ENCODE results near the gene DNASE2.
"Not testable (repeated sequence)": the region's sequence is repeated elsewhere in the genome, so short reads cannot be mapped to it uniquely, and the experiment has no call there.

Gene DNASE2, protein sequence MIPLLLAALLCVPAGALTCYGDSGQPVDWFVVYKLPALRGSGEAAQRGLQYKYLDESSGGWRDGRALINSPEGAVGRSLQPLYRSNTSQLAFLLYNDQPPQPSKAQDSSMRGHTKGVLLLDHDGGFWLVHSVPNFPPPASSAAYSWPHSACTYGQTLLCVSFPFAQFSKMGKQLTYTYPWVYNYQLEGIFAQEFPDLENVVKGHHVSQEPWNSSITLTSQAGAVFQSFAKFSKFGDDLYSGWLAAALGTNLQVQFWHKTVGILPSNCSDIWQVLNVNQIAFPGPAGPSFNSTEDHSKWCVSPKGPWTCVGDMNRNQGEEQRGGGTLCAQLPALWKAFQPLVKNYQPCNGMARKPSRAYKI

GRCh38 chr19:12881172-12881808 is at the start of gene DNASE2:
TSS of gene DNASE2 (minus strand) at chr19:12881449. CDS start at chr19:12881375, 74 bp downstream.
- DNase-seq (ENCODE audit: low spot score): peak; percentile 97

- no peak for DNase-seq (ENCODE audit: low spot score)
Measured at GRCh38 chr19:12930002-12930645, 48.9 kb upstream of the DNASE2 start.

DNA sequence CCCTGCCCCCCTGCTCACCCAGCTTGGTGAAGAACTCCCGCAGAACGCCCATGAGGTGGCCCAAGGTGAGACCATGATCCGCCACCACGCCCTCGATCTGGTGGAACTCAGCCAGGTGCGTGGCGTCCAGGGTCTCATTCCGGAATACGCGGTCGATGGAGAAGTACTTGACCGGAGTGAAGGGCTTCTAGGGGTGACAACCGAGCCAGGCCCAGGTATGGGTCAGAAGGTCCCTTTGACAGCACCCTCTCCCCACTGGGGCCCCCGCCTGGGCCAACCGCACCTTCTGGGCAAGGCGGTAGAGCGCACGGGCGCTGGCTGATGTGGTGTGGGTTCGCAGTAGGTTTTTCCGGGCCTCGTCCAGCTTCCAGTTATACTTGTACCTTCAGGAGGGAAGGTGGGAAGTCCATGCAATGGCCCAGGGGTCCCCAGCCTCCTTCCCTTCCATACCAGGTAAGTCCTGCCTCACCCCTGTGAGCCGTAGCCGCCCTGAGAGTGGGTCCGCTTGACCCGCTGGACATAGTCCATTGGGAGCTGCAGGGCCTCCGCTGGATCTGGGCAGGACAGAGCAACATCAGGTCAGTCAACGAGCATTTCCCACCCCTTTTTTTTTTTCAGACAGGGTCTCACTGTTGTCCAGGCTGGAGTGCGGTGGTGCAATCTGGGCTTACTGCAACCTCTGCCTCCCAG is 43.5 kb upstream of the DNASE2 start:
- no peak for DNase-seq (ENCODE audit: low spot score)

DNA sequence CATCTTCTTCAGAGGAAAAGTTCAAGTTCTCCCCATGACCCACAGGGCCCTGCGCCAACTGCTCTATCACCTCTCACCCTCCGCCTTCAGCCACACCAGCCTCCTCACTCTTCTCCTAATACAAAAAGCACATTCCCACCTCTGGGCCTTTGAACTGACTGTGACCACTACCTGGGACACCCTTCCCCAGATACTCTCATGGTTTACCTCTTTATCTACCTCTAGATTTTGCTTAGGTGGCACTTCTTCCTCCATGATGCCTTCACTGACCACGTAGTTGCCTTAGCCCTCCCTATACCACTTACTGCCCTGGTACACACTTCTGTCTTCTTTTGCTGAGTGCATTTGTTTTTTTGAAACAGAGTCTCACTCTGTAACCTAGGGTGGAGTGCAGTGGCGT is 41.7 kb upstream of the DNASE2 start:
- no peak for DNase-seq (ENCODE audit: low spot score)

DNA sequence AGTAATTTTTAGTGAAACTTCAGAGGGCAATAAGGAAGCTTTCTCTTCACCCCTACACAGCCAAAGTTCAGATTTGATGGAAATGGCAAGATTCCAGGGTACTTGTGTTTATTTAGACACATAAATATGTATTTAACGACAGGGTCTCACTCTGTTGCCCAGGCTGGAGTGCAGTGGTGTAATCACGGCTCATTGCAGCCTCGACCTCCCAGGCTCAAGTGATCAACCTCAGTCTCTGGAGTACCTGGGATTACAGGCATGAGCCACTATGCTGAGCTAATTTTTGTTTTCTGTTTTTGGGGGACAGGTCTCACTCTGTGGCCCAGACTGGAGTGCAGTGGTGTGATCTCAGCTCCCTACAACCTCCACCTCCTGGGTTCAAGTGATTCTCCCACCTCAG is 39.8 kb upstream of the DNASE2 start:
- no peak for DNase-seq (ENCODE audit: low spot score)

- no peak for DNase-seq (ENCODE audit: low spot score)
Measured at GRCh38 chr19:12918253-12918652, 37.0 kb upstream of the DNASE2 start.

- not testable (repeated sequence) for DNase-seq (ENCODE audit: low spot score)
Measured at GRCh38 chr19:12915860-12916259, 34.6 kb upstream of the DNASE2 start.

DNA sequence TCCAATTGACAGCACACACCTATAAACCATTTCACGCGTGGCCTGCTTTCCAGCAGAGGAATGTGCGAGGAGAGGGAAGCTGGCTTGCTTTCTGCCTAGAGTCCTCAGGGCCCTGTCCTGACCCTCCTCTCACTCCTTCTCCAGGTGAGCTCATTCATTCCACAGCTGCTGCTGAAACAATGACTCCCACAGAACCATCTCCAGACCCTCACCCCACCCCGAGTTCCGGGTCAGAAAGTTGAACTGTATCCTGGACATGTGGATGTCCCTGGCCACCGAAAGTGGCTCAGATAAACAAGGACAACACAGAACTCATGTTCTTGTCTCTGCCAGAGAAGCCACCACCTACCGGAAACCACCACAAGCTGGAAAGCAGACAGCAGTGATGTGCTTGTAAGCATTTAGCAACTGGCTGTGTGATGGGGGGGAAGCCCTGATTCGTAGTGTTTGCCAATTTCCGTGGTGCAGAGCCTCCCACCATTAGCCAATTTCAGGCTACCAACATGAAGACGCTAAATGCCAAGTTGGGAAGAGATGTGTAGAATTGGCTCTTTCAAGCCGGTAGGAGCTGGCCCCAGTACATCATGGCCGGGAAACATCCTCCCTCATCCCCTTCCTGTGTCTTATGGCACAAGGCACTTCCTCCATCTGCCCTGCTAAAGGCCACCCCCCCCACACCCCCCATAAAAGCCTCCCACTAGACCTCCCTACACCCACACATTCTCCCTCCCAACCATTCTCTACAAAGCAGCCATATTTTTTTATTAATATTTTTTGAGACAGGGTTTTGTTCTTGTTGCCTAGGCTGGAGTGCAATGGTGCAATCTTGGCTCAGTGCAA is 32.8 kb upstream of the DNASE2 start:
- DNase-seq (ENCODE audit: low spot score): no peak

- no peak for DNase-seq (ENCODE audit: low spot score)
Measured at GRCh38 chr19:12913011-12913561, 31.8 kb upstream of the DNASE2 start.

- no peak for DNase-seq (ENCODE audit: low spot score)
Measured at GRCh38 chr19:12912571-12912970, 31.3 kb upstream of the DNASE2 start.

DNA sequence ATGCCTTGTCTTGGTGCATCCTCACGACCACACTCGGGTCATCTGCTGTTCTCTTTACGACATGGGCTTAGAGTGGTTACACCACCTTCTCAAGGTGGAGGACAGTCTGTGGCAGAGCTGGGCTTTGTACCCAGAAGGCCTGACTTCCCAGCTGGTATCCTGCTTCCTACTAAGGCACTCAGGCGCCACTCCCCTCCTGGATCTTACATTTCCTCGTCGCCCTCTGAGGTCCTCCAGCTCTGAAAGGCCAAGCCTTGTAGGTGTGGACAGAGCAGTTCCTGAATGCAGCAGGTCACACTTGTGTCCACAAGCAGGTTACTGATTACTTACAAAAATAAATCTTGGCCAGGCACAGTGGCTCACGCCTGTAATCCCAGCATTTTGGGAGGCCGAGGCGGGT is 25.9 kb upstream of the DNASE2 start:
- no peak for DNase-seq (ENCODE audit: low spot score)

GRCh38 chr19:12899891-12900518 is 18.8 kb upstream of the DNASE2 start:
- no peak for DNase-seq (ENCODE audit: low spot score)

GRCh38 chr19:12896460-12896859 is 15.2 kb upstream of the DNASE2 start:
- no peak for DNase-seq (ENCODE audit: low spot score)

DNA sequence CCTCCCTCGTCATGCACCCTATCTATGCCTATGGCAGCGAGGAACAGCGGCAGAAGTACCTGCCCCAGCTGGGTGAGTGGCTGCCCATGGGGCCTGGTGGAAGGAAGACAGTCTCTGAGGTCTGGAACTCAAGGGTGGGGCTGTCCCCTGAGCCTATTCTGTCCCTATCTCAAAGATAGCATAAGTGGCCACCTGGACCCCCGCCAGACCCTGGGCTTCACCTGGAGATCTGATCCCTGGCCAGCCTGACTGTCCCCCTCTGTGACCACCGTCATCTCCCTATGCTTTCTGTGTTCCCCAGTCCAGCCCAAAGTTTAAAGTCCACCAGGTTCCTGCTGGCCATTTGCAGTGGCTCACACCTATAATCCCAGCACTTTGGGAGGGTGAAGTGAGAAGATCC is 12.3 kb upstream of the DNASE2 start:
- no peak for DNase-seq (ENCODE audit: low spot score)

GRCh38 chr19:12891553-12892021 is 10.3 kb upstream of the DNASE2 start:
- no peak for DNase-seq (ENCODE audit: low spot score)

GRCh38 chr19:12890787-12891552 is 9.7 kb upstream of the DNASE2 start, which contains the start of gene GCDH:
TSS of gene GCDH (plus strand) at chr19:12891160. CDS start at chr19:12891305, 145 bp downstream.
- peak; percentile 99 for DNase-seq (ENCODE audit: low spot score)

- not testable (repeated sequence) for DNase-seq (ENCODE audit: low spot score)
Measured at GRCh38 chr19:12890299-12890786, 9.1 kb upstream of the DNASE2 start.

- DNase-seq (ENCODE audit: low spot score): no peak
Measured at GRCh38 chr19:12888006-12888603, 6.9 kb upstream of the DNASE2 start.

Data from NAMALWA (cell line).